ENCODE data around the gene ZBTB46. TPM values are rescaled to one million over a fixed set of nuclear protein-coding genes. Genes with fewer than 3 reads are reported as not detected.
"Not testable (repeated sequence)": the region's sequence is repeated elsewhere in the genome, so short reads cannot be mapped to it uniquely, and the experiment has no call there.

The ZBTB46 gene, protein sequence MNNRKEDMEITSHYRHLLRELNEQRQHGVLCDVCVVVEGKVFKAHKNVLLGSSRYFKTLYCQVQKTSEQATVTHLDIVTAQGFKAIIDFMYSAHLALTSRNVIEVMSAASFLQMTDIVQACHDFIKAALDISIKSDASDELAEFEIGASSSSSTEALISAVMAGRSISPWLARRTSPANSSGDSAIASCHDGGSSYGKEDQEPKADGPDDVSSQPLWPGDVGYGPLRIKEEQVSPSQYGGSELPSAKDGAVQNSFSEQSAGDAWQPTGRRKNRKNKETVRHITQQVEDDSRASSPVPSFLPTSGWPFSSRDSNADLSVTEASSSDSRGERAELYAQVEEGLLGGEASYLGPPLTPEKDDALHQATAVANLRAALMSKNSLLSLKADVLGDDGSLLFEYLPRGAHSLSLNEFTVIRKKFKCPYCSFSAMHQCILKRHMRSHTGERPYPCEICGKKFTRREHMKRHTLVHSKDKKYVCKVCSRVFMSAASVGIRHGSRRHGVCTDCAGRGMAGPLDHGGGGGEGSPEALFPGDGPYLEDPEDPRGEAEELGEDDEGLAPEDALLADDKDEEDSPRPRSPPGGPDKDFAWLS
- 0.84 and 1.0 TPM in 2 replicates for total RNA-seq

GRCh38 chr20:63830841-63831588 is at the start of gene ZBTB46:
ZBTB46 (minus strand) TSS chr20:63831264; CDS start chr20:63790757, 40,507 bp downstream.
- Mint-ChIP-seq H3K27ac (no peak within 1 kb of the TSS), H3K4me1 (peaks cover 15% of the 10 kb centered on the region), H3K36me3 (ENCODE audit: low read depth) (no peaks in the 10 kb centered on the region), H3K27me3 (peaks cover 45% of the 10 kb centered on the region), H3K4me3 (peak within 1 kb of the TSS; percentile 76), H3K9me3 (no peaks in the 10 kb centered on the region)
- intact Hi-C loops (cut with micrococcal nuclease), result no loop called here
- DNase-seq, result peak; percentile 84

GRCh38 chr20:63878899-63879663 is 48.0 kb upstream of the ZBTB46 start:
- intact Hi-C loops (cut with micrococcal nuclease), result no loop called here
- H3K27ac Mint-ChIP-seq, result no peak overlapping the region
- H3K4me3 Mint-ChIP-seq, result no peak overlapping the region
- H3K9me3 Mint-ChIP-seq, result no peaks in the 10 kb centered on the region
- no peak for DNase-seq
- H3K4me1 Mint-ChIP-seq, result peaks cover 3% of the 10 kb centered on the region
- no peaks in the 10 kb centered on the region for H3K27me3 Mint-ChIP-seq
- peaks cover 31% of the 10 kb centered on the region for H3K36me3 Mint-ChIP-seq (ENCODE audit: low read depth)

GRCh38 chr20:63877755-63878470 is 46.8 kb upstream of the ZBTB46 start:
- H3K4me3 Mint-ChIP-seq, result no peak overlapping the region
- H3K27ac Mint-ChIP-seq, result no peak overlapping the region

GRCh38 chr20:63876489-63877036 is 45.5 kb upstream of the ZBTB46 start:
- peaks cover 16% of the 10 kb centered on the region for H3K4me1 Mint-ChIP-seq

More at GRCh38 chr20:63877755-63878470, 46.8 kb upstream of the ZBTB46 start:
- intact Hi-C loops (cut with micrococcal nuclease), result no loop called here
- DNase-seq, result no peak
- no peaks in the 10 kb centered on the region for H3K9me3 Mint-ChIP-seq
- no peaks in the 10 kb centered on the region for H3K27me3 Mint-ChIP-seq
- H3K36me3 Mint-ChIP-seq (ENCODE audit: low read depth), result peaks cover 36% of the 10 kb centered on the region
- peaks cover 12% of the 10 kb centered on the region for H3K4me1 Mint-ChIP-seq

GRCh38 chr20:63874241-63874640 is 43.2 kb upstream of the ZBTB46 start:
- H3K4me3 Mint-ChIP-seq; intact Hi-C loops (cut with micrococcal nuclease); H3K9me3 Mint-ChIP-seq; H3K27me3 Mint-ChIP-seq; DNase-seq: not testable (repeated sequence)
- Mint-ChIP-seq H3K27ac (peak overlapping the region; percentile 51), H3K4me1 (peaks cover 16% of the 10 kb centered on the region), H3K36me3 (ENCODE audit: low read depth) (peaks cover 54% of the 10 kb centered on the region)

More at GRCh38 chr20:63876489-63877036, 45.5 kb upstream of the ZBTB46 start:
- H3K27ac Mint-ChIP-seq, result peak overlapping the region; percentile 64
- no peaks in the 10 kb centered on the region for H3K27me3 Mint-ChIP-seq
- H3K9me3 Mint-ChIP-seq, result no peaks in the 10 kb centered on the region
- DNase-seq, result no peak
- H3K36me3 Mint-ChIP-seq (ENCODE audit: low read depth), result peaks cover 40% of the 10 kb centered on the region
- H3K4me3 Mint-ChIP-seq, result no peak overlapping the region
- intact Hi-C loops (cut with micrococcal nuclease), result no loop called here

- H3K27me3 Mint-ChIP-seq, result no peaks in the 10 kb centered on the region
- H3K36me3 Mint-ChIP-seq (ENCODE audit: low read depth), result peaks cover 56% of the 10 kb centered on the region
- peaks cover 16% of the 10 kb centered on the region for H3K4me1 Mint-ChIP-seq
- no peaks in the 10 kb centered on the region for H3K9me3 Mint-ChIP-seq
- intact Hi-C loops (cut with micrococcal nuclease), result loop anchor here (1.0 kb wide), 2 partner anchors 8 to 21 kb away; partner anchors contain the start of gene TPD52L2
- peak overlapping the region; percentile 85 for H3K27ac Mint-ChIP-seq
- H3K4me3 Mint-ChIP-seq, result peak overlapping the region; percentile 11
- peak; percentile 85 for DNase-seq
These were observed 42.5 kb upstream of the ZBTB46 start for GRCh38 chr20:63873477-63873971.

DNA sequence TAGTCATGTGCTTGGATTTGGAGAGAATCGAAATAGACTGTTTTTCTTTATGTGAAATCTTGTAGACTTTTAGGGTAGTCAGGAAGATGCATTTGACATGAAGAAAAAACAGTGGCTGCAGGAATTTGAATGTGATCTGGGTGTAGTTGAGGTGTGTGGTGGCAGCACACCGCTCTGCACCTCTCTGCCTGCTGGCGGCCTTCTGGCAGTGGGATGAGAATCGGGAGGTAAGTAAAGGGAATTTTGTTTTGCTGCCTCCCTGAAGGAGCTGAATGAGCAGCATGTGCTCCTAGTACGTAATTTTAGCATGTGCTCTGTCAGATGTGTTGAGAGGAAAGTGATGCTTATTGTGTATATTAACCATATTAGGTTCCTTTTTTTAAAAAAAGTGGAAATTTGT is 37.2 kb upstream of the ZBTB46 start:
- Mint-ChIP-seq H3K9me3 (no peaks in the 10 kb centered on the region), H3K4me1 (peaks cover 29% of the 10 kb centered on the region), H3K27me3 (no peaks in the 10 kb centered on the region), H3K36me3 (ENCODE audit: low read depth) (peaks cover 47% of the 10 kb centered on the region), H3K4me3 (peak overlapping the region; percentile 28), H3K27ac (no peak overlapping the region)
- no peak for DNase-seq
- intact Hi-C loops (cut with micrococcal nuclease), result loop anchor here (10.0 kb wide), 1 partner anchor 197 kb away; the partner anchor contains the start of gene TCEA2

GRCh38 chr20:63867042-63867441 is 36.0 kb upstream of the ZBTB46 start:
- intact Hi-C loops (cut with micrococcal nuclease), result loop anchor here (10.0 kb wide), 1 partner anchor 198 kb away; the partner anchor contains the start of gene TCEA2
- not testable (repeated sequence) for DNase-seq, H3K27ac Mint-ChIP-seq, H3K27me3 Mint-ChIP-seq, H3K9me3 Mint-ChIP-seq
- peaks cover 25% of the 10 kb centered on the region for H3K4me1 Mint-ChIP-seq
- peak overlapping the region; percentile 43 for H3K4me3 Mint-ChIP-seq
- H3K36me3 Mint-ChIP-seq (ENCODE audit: low read depth), result peaks cover 41% of the 10 kb centered on the region

- peaks cover 38% of the 10 kb centered on the region for H3K36me3 Mint-ChIP-seq (ENCODE audit: low read depth)
- no peaks in the 10 kb centered on the region for H3K9me3 Mint-ChIP-seq
- peak; percentile 99 for DNase-seq
- H3K27me3 Mint-ChIP-seq, result no peaks in the 10 kb centered on the region
- peak within 1 kb of the TSS; percentile 100 for H3K27ac Mint-ChIP-seq
- intact Hi-C loops (cut with micrococcal nuclease), result loop anchor here (1.0 to 10.0 kb wide), 8 partner anchors 8 to 326 kb away; partner anchors contain the start of genes DNAJC5, PRPF6 and TCEA2
- peaks cover 25% of the 10 kb centered on the region for H3K4me1 Mint-ChIP-seq
- peak within 1 kb of the TSS; percentile 87 for H3K4me3 Mint-ChIP-seq
These were observed 34.0 kb upstream of the ZBTB46 start, which contains the start of gene TPD52L2 for GRCh38 chr20:63864978-63865640. TPD52L2 (plus strand) TSS chr20:63865270; CDS start chr20:63865366, 96 bp downstream.

DNA sequence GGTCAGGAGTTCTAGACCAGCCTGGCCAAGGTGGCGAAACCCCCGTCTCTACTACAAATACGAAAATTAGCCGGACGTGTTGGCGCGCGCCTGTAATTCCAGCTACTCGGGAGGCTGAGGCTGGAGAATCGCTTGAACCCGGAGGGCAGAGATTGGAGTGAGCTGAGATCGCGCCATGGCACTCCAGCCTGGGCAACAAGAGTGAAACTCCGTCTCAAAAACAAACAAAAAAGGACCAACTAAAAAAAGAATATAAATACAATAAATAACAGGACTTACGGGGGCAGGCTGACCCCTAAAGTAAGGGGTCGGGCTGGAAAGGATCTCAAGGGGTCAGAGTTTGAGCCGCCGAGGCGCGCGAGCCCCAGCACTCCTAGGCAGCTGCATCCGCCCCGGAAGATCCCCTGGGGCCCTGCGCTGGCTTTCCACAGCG is 33.5 kb upstream of the ZBTB46 start:
- peaks cover 35% of the 10 kb centered on the region for H3K36me3 Mint-ChIP-seq (ENCODE audit: low read depth)
- no peaks in the 10 kb centered on the region for H3K27me3 Mint-ChIP-seq
- no peak for DNase-seq
- peak overlapping the region; percentile 87 for H3K4me3 Mint-ChIP-seq
- H3K27ac Mint-ChIP-seq, result peak overlapping the region; percentile 100
- intact Hi-C loops (cut with micrococcal nuclease), result loop anchor here (1.0 to 10.0 kb wide), 6 partner anchors 30 to 326 kb away; partner anchors contain the start of genes DNAJC5, PRPF6 and TCEA2
- H3K9me3 Mint-ChIP-seq, result no peaks in the 10 kb centered on the region
- H3K4me1 Mint-ChIP-seq, result peaks cover 25% of the 10 kb centered on the region

DNA sequence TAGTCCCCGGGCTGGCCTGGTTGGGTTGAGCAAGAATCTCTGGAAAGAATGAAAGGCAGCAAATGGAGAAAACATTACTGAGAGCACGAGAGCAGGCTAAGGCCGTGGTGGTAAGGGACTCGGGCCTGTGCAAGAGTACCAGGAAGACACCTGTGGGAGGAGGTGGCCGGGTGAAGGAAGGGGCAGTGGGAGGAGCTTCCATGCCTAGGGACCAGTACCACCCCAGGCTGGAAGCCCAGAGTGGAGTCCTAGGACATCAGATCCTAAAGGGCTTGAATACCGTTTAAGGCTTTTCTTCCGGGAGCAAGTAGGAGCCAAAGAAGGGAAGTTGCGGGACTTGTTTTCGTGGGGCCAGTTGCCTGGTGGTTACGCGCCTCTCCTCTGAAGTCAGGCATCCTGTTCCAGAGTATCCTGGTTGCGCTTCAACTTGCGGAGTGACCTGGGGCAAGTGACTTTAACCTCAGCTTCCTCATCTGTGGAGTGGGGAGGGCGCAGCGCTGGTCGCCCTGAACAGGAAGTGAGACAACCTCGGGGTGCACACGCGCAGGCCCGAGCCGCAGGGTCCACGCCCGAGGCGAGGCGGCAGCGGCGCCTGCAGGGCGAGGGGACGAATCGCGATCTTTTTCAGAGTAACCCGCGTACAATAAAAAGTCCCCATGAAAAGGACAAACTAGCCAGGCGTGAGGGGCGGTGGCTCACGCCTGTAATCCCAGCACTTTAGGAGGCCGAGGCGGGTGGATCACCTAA is 32.9 kb upstream of the ZBTB46 start:
- H3K27ac Mint-ChIP-seq, result peak overlapping the region; percentile 100
- no peaks in the 10 kb centered on the region for H3K9me3 Mint-ChIP-seq
- H3K4me1 Mint-ChIP-seq, result peaks cover 25% of the 10 kb centered on the region

More for the DNA sequence above, 32.9 kb upstream of the ZBTB46 start:
- no peaks in the 10 kb centered on the region for H3K27me3 Mint-ChIP-seq
- H3K4me3 Mint-ChIP-seq, result peak overlapping the region; percentile 87
- peak; percentile 95 for DNase-seq
- peaks cover 30% of the 10 kb centered on the region for H3K36me3 Mint-ChIP-seq (ENCODE audit: low read depth)
- intact Hi-C loops (cut with micrococcal nuclease), result loop anchor here (1.0 to 10.0 kb wide), 6 partner anchors 31 to 325 kb away; partner anchors contain the start of genes DNAJC5, PRPF6 and TCEA2

Data from activated CD4-positive, alpha-beta T cell treated with anti-CD3 and anti-CD28 coated beads, Interleukin-2, amount 10 ng/mL, durations not matched to agents 24 days and 14 days (primary cell).